ENCODE measurements around the gene DPH7. TPM values are rescaled to one million over a fixed set of nuclear protein-coding genes. Genes with fewer than 3 reads are reported as not detected.
"Not testable (repeated sequence)": the region's sequence is repeated elsewhere in the genome, so short reads cannot be mapped to it uniquely, and the experiment has no call there.

Gene DPH7
- total and polyA plus RNA-seq, 4 donors: 7.9 to 18.9 (median 12.3) TPM

DNA sequence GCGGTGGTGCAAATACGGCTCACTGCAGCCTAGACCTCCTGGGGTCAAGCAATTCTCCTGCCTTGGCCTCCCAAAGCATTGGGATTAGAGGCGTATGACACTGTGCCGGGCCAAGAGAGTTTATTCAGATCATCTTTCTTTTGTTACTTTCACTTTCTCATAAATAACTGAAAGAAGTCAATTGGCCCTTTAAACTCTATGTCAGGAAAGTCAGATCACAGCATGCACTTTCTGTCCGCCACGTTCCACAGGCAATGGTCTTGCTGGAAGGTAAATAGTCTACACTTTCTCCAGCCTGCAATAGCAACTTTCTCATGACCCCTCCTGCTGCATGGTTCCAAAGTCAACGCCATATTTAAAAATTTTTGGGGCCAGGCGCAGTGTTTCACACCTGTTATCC is 20.2 kb upstream of the DPH7 start:
- 81% methylated on average over 8 of the region's 8 CpGs for WGBS
- no peaks in the 10 kb centered on the region for H3K27me3 ChIP-seq (ENCODE audit: control insufficient read depth in 4 of 4, insufficient read depth in 4 of 4, low read length in 3 of 4)
- no peaks in the 10 kb centered on the region for H3K36me3 ChIP-seq (ENCODE audit: control insufficient read depth in 4 of 4, insufficient read depth in 3 of 4, low read depth in 1 of 4, low read length in 3 of 4)
- H3K9ac ChIP-seq (ENCODE audit: low read depth in 1 of 2, low read length in 2 of 2): no peak overlapping the region
- TF ChIP-seq, protein P1, sequence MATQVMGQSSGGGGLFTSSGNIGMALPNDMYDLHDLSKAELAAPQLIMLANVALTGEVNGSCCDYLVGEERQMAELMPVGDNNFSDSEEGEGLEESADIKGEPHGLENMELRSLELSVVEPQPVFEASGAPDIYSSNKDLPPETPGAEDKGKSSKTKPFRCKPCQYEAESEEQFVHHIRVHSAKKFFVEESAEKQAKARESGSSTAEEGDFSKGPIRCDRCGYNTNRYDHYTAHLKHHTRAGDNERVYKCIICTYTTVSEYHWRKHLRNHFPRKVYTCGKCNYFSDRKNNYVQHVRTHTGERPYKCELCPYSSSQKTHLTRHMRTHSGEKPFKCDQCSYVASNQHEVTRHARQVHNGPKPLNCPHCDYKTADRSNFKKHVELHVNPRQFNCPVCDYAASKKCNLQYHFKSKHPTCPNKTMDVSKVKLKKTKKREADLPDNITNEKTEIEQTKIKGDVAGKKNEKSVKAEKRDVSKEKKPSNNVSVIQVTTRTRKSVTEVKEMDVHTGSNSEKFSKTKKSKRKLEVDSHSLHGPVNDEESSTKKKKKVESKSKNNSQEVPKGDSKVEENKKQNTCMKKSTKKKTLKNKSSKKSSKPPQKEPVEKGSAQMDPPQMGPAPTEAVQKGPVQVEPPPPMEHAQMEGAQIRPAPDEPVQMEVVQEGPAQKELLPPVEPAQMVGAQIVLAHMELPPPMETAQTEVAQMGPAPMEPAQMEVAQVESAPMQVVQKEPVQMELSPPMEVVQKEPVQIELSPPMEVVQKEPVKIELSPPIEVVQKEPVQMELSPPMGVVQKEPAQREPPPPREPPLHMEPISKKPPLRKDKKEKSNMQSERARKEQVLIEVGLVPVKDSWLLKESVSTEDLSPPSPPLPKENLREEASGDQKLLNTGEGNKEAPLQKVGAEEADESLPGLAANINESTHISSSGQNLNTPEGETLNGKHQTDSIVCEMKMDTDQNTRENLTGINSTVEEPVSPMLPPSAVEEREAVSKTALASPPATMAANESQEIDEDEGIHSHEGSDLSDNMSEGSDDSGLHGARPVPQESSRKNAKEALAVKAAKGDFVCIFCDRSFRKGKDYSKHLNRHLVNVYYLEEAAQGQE (IDR thresholded peaks at IDR 0.05): no peak
- TF ChIP-seq YY1 (IDR thresholded peaks at IDR 0.05) (no peak), RXRA (IDR thresholded peaks at IDR 0.05) (no peak), GABPA (IDR thresholded peaks at IDR 0.05 in 1 of 2, conservative IDR thresholded peaks at IDR 0.05 in 1 of 2) (no peak), HNF4A (conservative IDR thresholded peaks at IDR 0.05) (no peak), TAF1 (conservative IDR thresholded peaks at IDR 0.05) (no peak), FOXA2 (IDR thresholded peaks at IDR 0.05) (no peak), HNF4G (IDR thresholded peaks at IDR 0.05) (no peak), JUND (IDR thresholded peaks at IDR 0.05) (no peak), SP1 (IDR thresholded peaks at IDR 0.05) (no peak), NR2F2 (IDR thresholded peaks at IDR 0.05) (no peak), RAD21 (IDR thresholded peaks at IDR 0.05) (no peak), EGR1 (IDR thresholded peaks at IDR 0.05; ENCODE audit: low read depth in 2 of 2) (no peak), FOXA1 (IDR thresholded peaks at IDR 0.05) (no peak)
- TF ChIP-seq, protein P2, sequence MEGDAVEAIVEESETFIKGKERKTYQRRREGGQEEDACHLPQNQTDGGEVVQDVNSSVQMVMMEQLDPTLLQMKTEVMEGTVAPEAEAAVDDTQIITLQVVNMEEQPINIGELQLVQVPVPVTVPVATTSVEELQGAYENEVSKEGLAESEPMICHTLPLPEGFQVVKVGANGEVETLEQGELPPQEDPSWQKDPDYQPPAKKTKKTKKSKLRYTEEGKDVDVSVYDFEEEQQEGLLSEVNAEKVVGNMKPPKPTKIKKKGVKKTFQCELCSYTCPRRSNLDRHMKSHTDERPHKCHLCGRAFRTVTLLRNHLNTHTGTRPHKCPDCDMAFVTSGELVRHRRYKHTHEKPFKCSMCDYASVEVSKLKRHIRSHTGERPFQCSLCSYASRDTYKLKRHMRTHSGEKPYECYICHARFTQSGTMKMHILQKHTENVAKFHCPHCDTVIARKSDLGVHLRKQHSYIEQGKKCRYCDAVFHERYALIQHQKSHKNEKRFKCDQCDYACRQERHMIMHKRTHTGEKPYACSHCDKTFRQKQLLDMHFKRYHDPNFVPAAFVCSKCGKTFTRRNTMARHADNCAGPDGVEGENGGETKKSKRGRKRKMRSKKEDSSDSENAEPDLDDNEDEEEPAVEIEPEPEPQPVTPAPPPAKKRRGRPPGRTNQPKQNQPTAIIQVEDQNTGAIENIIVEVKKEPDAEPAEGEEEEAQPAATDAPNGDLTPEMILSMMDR (IDR thresholded peaks at IDR 0.05; ENCODE audit: low read depth, low read length, missing input control): no peak
- TF ChIP-seq, protein P3, sequence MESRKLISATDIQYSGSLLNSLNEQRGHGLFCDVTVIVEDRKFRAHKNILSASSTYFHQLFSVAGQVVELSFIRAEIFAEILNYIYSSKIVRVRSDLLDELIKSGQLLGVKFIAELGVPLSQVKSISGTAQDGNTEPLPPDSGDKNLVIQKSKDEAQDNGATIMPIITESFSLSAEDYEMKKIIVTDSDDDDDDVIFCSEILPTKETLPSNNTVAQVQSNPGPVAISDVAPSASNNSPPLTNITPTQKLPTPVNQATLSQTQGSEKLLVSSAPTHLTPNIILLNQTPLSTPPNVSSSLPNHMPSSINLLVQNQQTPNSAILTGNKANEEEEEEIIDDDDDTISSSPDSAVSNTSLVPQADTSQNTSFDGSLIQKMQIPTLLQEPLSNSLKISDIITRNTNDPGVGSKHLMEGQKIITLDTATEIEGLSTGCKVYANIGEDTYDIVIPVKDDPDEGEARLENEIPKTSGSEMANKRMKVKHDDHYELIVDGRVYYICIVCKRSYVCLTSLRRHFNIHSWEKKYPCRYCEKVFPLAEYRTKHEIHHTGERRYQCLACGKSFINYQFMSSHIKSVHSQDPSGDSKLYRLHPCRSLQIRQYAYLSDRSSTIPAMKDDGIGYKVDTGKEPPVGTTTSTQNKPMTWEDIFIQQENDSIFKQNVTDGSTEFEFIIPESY (IDR thresholded peaks at IDR 0.05): no peak
- TF ChIP-seq, protein P4, sequence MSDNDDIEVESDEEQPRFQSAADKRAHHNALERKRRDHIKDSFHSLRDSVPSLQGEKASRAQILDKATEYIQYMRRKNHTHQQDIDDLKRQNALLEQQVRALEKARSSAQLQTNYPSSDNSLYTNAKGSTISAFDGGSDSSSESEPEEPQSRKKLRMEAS (IDR thresholded peaks at IDR 0.05): no peak
- TF ChIP-seq, protein P5, sequence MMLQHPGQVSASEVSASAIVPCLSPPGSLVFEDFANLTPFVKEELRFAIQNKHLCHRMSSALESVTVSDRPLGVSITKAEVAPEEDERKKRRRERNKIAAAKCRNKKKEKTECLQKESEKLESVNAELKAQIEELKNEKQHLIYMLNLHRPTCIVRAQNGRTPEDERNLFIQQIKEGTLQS (IDR thresholded peaks at IDR 0.05): no peak
- no peaks in the 10 kb centered on the region for H3K9me3 ChIP-seq (ENCODE audit: control insufficient read depth in 4 of 4, low read length in 3 of 4)
- no peak overlapping the region for H3K27ac ChIP-seq (ENCODE audit: low read depth in 1 of 2, low read length in 2 of 2)
- DNase-seq (ENCODE audit: low spot score): no peak
- no peak overlapping the region for H3K4me3 ChIP-seq (ENCODE audit: low read depth in 1 of 3, low read length in 3 of 3)
- no peaks in the 10 kb centered on the region for H3K4me1 ChIP-seq (ENCODE audit: control insufficient read depth in 4 of 4, insufficient read depth in 4 of 4, low read length in 3 of 4)

DNA sequence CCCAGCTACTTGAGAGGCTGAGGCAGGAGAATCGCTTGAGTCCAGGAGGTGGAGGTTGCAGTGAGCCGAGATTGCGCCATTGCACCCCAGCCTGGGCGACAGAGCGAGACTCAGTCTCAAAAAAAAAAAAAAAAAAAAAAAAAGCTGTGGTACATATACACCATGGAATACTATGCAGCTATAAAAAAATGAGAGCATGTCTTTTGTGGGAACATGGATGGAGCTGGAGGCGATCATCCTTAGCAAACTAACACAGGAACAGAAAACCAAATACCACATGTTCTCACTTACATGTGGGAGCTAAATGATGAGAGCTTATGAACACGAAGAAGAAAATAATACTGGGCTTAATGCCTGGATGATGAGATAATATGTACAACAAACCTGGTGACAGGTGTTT is 17.9 kb upstream of the DPH7 start:
- H3K27ac ChIP-seq (ENCODE audit: low read depth in 1 of 2, low read length in 2 of 2); H3K27me3 ChIP-seq (ENCODE audit: control insufficient read depth in 4 of 4, insufficient read depth in 4 of 4, low read length in 3 of 4); H3K36me3 ChIP-seq (ENCODE audit: control insufficient read depth in 4 of 4, insufficient read depth in 3 of 4, low read depth in 1 of 4, low read length in 3 of 4); H3K9me3 ChIP-seq (ENCODE audit: control insufficient read depth in 4 of 4, low read length in 3 of 4); H3K4me3 ChIP-seq (ENCODE audit: low read depth in 1 of 3, low read length in 3 of 3); DNase-seq (ENCODE audit: low spot score); H3K9ac ChIP-seq (ENCODE audit: low read depth in 1 of 2, low read length in 2 of 2): not testable (repeated sequence)
- peaks cover 0 to 10% (median 10%) of the 10 kb centered on the region in 4 donors for H3K4me1 ChIP-seq (ENCODE audit: control insufficient read depth in 4 of 4, insufficient read depth in 4 of 4, low read length in 3 of 4)
- WGBS: 95% methylated on average over 7 of the region's 7 CpGs

All from liver (tissue), 9 donors.